Progenitor cell of endocrine pancreas (in vitro differentiated cells): Measurements from ENCODE around the gene TRIM65. TPM values are rescaled to one million over a fixed set of nuclear protein-coding genes. Genes with fewer than 3 reads are reported as not detected.
"Not testable (repeated sequence)": the region's sequence is repeated elsewhere in the genome, so short reads cannot be mapped to it uniquely, and the experiment has no call there.

Source experiments
- DNase-seq: peaks from one replicate; pipeline ENCODE4 v3.0.0; 2021; ENCODE audit warnings: low spot score; ENCODE audit not compliant: unreplicated experiment
- H3K27ac Mint-ChIP-seq: 2 replicates; pipeline ENCODE4 v1.8.0; 2021; ENCODE audit warnings: mild to moderate bottlenecking, moderate library complexity, mixed read lengths
- H3K27me3 Mint-ChIP-seq: 2 replicates; pipeline ENCODE4 v1.8.0; 2021; ENCODE audit warnings: mixed read lengths
- H3K36me3 Mint-ChIP-seq: 2 replicates; pipeline ENCODE4 v1.8.0; 2022; ENCODE audit warnings: mixed read lengths; ENCODE audit not compliant: insufficient read depth
- H3K4me1 Mint-ChIP-seq: 2 replicates; pipeline ENCODE4 v1.8.0; 2021; ENCODE audit warnings: low read depth, mixed read lengths
- H3K4me3 Mint-ChIP-seq: 2 replicates; pipeline ENCODE4 v1.8.0; 2021; ENCODE audit warnings: low read depth, mild to moderate bottlenecking, moderate library complexity, mixed read lengths
- H3K9me3 Mint-ChIP-seq: 2 replicates; pipeline ENCODE4 v1.8.0; 2021; ENCODE audit warnings: low read depth, mixed read lengths
- CTCF ChIP-seq: fragments of 200-600 bp; sonication (generic); IDR thresholded peaks from one replicate; pipeline ENCODE4 v1.5.0; 2021; ENCODE audit warnings: antibody characterized with exemption, mild to moderate bottlenecking; ENCODE audit not compliant: unreplicated experiment
- total RNA-seq: library from RNA; stranded (reverse); gene quantifications from 2 replicates; pipeline ENCODE4 v1.2.1, GENCODE V29; 2021

Gene TRIM65
- total RNA-seq, 1 donor from 2014 or later, result 17.1 TPM

GRCh38 chr17:75872434-75873351 lies 24.1 kb downstream of the TRIM65 start:
- Mint-ChIP-seq H3K9me3 (no peaks in the 10 kb centered on the region), H3K4me1 (peaks cover 2% of the 10 kb centered on the region), H3K27ac (no peak overlapping the region), H3K4me3 (no peak overlapping the region), H3K27me3 (peaks cover 17% of the 10 kb centered on the region), H3K36me3 (no peaks in the 10 kb centered on the region)
- TF ChIP-seq CTCF, result no peak
- no peak for DNase-seq

GRCh38 chr17:75870228-75870627 lies 26.5 kb downstream of the TRIM65 start:
- not testable (repeated sequence) for H3K27me3 Mint-ChIP-seq, DNase-seq, H3K27ac Mint-ChIP-seq, H3K4me1 Mint-ChIP-seq, H3K9me3 Mint-ChIP-seq, H3K4me3 Mint-ChIP-seq, H3K36me3 Mint-ChIP-seq

GRCh38 chr17:75869282-75870141 lies 27.2 kb downstream of the TRIM65 start:
- no peak for TF ChIP-seq CTCF
- no peaks in the 10 kb centered on the region for H3K9me3 Mint-ChIP-seq
- H3K4me1 Mint-ChIP-seq, result no peaks in the 10 kb centered on the region
- H3K27ac Mint-ChIP-seq, result peak overlapping the region; percentile 34
- H3K27me3 Mint-ChIP-seq, result no peaks in the 10 kb centered on the region
- DNase-seq, result no peak
- no peak overlapping the region for H3K4me3 Mint-ChIP-seq
- no peaks in the 10 kb centered on the region for H3K36me3 Mint-ChIP-seq

- not testable (repeated sequence) for H3K27me3 Mint-ChIP-seq, H3K9me3 Mint-ChIP-seq, DNase-seq, H3K4me1 Mint-ChIP-seq, H3K4me3 Mint-ChIP-seq, H3K36me3 Mint-ChIP-seq
- peak overlapping the region; percentile 34 for H3K27ac Mint-ChIP-seq
Measured at GRCh38 chr17:75868730-75869281, 27.9 kb downstream of the TRIM65 start.

GRCh38 chr17:75865404-75866188 lies 31.2 kb downstream of the TRIM65 start:
- not testable (repeated sequence) for DNase-seq, H3K36me3 Mint-ChIP-seq, H3K9me3 Mint-ChIP-seq, H3K4me1 Mint-ChIP-seq, H3K27me3 Mint-ChIP-seq, H3K4me3 Mint-ChIP-seq
- H3K27ac Mint-ChIP-seq, result peak overlapping the region; percentile 26

- not testable (repeated sequence) for H3K4me3 Mint-ChIP-seq, H3K4me1 Mint-ChIP-seq, H3K27me3 Mint-ChIP-seq, H3K36me3 Mint-ChIP-seq, H3K9me3 Mint-ChIP-seq, DNase-seq, H3K27ac Mint-ChIP-seq
Measured at GRCh38 chr17:75864887-75865286, 31.9 kb downstream of the TRIM65 start.
